Measurements from ENCODE around the gene MRPL18. TPM values are rescaled to one million over a fixed set of nuclear protein-coding genes. Genes with fewer than 3 reads are reported as not detected.
"Not testable (repeated sequence)": the region's sequence is repeated elsewhere in the genome, so short reads cannot be mapped to it uniquely, and the experiment has no call there.

The MRPL18 gene
- 47.8 and 53.9 TPM in 2 replicates for total RNA-seq

DNA sequence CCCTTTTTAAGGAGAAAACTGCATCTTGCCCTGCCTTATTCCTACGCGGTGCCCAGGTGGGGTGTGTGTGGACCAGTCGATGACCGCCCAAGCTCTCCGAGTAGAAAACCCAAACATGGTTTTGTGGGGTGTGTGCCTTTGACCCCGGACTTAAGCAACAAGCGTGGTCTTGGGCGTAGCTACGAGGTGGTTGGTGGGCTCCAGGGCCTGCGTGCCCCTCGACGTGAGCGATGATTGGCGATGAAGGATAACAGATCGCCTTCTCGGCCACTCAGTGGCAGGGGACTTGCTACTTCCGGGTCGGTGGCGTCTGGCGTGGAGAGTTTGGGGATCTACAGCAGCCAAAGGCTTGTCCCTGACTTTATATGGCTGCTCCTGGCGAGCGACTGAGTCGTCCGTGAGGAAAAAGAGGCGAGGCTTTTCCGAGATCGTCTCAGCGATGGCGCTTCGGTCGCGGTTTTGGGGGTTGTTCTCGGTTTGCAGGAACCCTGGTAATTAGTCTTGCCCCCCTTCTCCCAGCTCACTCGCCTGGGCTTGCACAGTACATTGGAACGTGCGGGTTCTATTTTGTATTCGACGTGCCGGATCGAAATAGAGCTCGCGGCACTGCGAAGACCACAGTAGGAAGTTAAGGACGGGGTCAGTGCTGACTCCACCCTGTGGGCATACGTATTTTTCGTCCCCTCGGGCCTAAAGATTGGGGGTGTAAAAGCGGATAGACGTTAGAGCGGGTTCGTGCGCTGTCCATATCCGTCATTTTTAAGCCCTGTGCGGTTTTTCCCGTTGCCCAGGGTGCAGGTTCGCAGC, at the start of gene MRPL18:
MRPL18 (plus strand) TSS at position 319 of the 807 bp plus-strand sequence; CDS start at position 440, 121 bp downstream.
- Histone ChIP-seq H3K9me3 (ENCODE audit: low read depth, low read length) (no peaks in the 10 kb centered on the region), H3K27me3 (ENCODE audit: insufficient read depth, low read length) (no peaks in the 10 kb centered on the region), H3K36me3 (ENCODE audit: insufficient read depth, low read length) (peaks cover 40% of the 10 kb centered on the region), H2AFZ (ENCODE audit: low read length) (peak within 1 kb of the TSS; percentile 89), H3K4me2 (ENCODE audit: insufficient read depth, low read length) (peak within 1 kb of the TSS; percentile 99), H3K4me1 (ENCODE audit: insufficient read depth, low read length) (peaks cover 26% of the 10 kb centered on the region), H3K27ac (ENCODE audit: low read depth, low read length) (peak within 1 kb of the TSS; percentile 82), H3K79me2 (ENCODE audit: insufficient read depth, low read length) (peaks cover 74% of the 10 kb centered on the region), H3K4me3 (ENCODE audit: insufficient read depth, low read length) (peak within 1 kb of the TSS; percentile 82), H4K20me1 (ENCODE audit: insufficient read depth, low read length) (peaks cover 18% of the 10 kb centered on the region)
- TF ChIP-seq, protein P1, sequence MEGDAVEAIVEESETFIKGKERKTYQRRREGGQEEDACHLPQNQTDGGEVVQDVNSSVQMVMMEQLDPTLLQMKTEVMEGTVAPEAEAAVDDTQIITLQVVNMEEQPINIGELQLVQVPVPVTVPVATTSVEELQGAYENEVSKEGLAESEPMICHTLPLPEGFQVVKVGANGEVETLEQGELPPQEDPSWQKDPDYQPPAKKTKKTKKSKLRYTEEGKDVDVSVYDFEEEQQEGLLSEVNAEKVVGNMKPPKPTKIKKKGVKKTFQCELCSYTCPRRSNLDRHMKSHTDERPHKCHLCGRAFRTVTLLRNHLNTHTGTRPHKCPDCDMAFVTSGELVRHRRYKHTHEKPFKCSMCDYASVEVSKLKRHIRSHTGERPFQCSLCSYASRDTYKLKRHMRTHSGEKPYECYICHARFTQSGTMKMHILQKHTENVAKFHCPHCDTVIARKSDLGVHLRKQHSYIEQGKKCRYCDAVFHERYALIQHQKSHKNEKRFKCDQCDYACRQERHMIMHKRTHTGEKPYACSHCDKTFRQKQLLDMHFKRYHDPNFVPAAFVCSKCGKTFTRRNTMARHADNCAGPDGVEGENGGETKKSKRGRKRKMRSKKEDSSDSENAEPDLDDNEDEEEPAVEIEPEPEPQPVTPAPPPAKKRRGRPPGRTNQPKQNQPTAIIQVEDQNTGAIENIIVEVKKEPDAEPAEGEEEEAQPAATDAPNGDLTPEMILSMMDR (IDR thresholded peaks at IDR 0.05; ENCODE audit: extremely low read depth, low read depth, low read length), result no peak
- peak; percentile 98 for DNase-seq (ENCODE audit: insufficient read length, low spot score, missing footprints)

DNA sequence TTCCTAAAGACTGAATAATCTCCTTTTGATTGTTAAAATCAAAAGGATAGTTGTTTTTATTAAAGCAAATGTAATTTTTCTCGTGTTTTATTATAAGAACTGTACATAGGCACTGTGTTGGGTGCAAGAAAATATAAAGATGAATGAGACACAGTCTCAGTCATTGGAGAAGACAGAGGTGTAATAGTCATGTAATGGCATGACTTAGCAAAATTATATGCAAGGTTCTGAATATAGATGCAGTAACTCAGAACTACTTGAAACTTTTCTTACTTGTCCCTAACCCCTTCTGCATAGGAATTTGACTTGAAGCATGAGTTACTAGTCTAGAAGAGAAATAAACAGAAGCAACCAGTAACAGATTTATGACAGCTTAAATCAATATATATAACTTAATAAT, 48.1 kb upstream of the MRPL18 start:
- peaks cover 90% of the 10 kb centered on the region for H3K79me2 ChIP-seq (ENCODE audit: insufficient read depth, low read length)
- no peak overlapping the region for H3K4me3 ChIP-seq (ENCODE audit: insufficient read depth, low read length)
- no peak for DNase-seq (ENCODE audit: insufficient read length, low spot score, missing footprints)
- no peaks in the 10 kb centered on the region for H3K4me1 ChIP-seq (ENCODE audit: insufficient read depth, low read length)
- peaks cover 16% of the 10 kb centered on the region for H4K20me1 ChIP-seq (ENCODE audit: insufficient read depth, low read length)
- H3K27me3 ChIP-seq (ENCODE audit: insufficient read depth, low read length), result no peaks in the 10 kb centered on the region
- no peak overlapping the region for H3K27ac ChIP-seq (ENCODE audit: low read depth, low read length)
- TF ChIP-seq, protein P1 (IDR thresholded peaks at IDR 0.05; ENCODE audit: extremely low read depth, low read depth, low read length), result no peak
- no peak overlapping the region for H3K4me2 ChIP-seq (ENCODE audit: insufficient read depth, low read length)
- no peaks in the 10 kb centered on the region for H3K9me3 ChIP-seq (ENCODE audit: low read depth, low read length)
- peaks cover 74% of the 10 kb centered on the region for H3K36me3 ChIP-seq (ENCODE audit: insufficient read depth, low read length)
- no peak overlapping the region for H2AFZ ChIP-seq (ENCODE audit: low read length)

DNA sequence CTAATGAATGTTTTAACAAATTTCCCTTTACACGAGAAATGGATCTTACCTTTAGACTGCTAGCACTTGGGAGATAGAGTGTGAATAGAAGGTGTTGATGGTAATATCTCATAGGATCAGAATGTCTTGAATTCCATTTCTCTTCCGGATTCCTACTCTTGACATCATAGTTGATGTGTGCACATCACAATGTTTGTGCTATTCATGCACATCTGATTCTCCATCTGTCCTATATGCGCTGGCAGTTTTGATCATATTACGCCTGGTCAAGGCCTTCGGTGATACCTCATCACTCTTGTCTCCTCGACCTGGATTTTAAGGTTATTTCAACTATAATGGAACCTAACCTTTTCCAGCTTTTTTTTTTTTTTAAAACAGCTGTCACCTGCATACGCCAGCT, 45.2 kb upstream of the MRPL18 start:
- DNase-seq (ENCODE audit: insufficient read length, low spot score, missing footprints), result no peak
- Histone ChIP-seq H4K20me1 (ENCODE audit: insufficient read depth, low read length) (peaks cover 15% of the 10 kb centered on the region), H3K27ac (ENCODE audit: low read depth, low read length) (no peak overlapping the region), H3K79me2 (ENCODE audit: insufficient read depth, low read length) (peaks cover 69% of the 10 kb centered on the region), H2AFZ (ENCODE audit: low read length) (no peak overlapping the region), H3K27me3 (ENCODE audit: insufficient read depth, low read length) (no peaks in the 10 kb centered on the region), H3K4me1 (ENCODE audit: insufficient read depth, low read length) (no peaks in the 10 kb centered on the region), H3K4me3 (ENCODE audit: insufficient read depth, low read length) (no peak overlapping the region), H3K4me2 (ENCODE audit: insufficient read depth, low read length) (no peak overlapping the region), H3K36me3 (ENCODE audit: insufficient read depth, low read length) (peaks cover 96% of the 10 kb centered on the region), H3K9me3 (ENCODE audit: low read depth, low read length) (no peaks in the 10 kb centered on the region)
- TF ChIP-seq, protein P1 (IDR thresholded peaks at IDR 0.05; ENCODE audit: extremely low read depth, low read depth, low read length), result no peak

DNA sequence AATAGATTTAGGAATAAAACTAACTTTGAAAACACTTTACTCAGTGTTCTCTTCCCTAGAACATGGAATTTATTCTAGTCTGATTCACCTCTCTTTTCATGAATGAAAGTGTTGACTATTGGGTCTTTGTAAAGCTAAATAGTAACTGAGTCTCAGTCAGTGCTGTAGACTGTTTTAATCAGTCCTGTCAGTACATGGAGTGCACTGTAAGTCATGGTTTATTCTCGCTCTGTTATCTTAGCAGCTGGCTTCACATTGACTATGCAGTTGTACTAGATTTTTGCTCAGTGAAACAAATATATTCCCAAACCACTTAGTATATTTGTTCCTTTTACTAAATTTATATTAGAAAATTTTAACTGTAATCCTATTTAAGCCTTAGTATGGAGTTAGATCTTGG, 43.5 kb upstream of the MRPL18 start:
- H3K79me2 ChIP-seq (ENCODE audit: insufficient read depth, low read length), result peaks cover 60% of the 10 kb centered on the region
- H3K36me3 ChIP-seq (ENCODE audit: insufficient read depth, low read length), result peaks cover 99% of the 10 kb centered on the region
- peaks cover 15% of the 10 kb centered on the region for H4K20me1 ChIP-seq (ENCODE audit: insufficient read depth, low read length)
- no peak overlapping the region for H3K4me2 ChIP-seq (ENCODE audit: insufficient read depth, low read length)
- no peak overlapping the region for H3K4me3 ChIP-seq (ENCODE audit: insufficient read depth, low read length)
- TF ChIP-seq, protein P1 (IDR thresholded peaks at IDR 0.05; ENCODE audit: extremely low read depth, low read depth, low read length), result no peak
- no peak for DNase-seq (ENCODE audit: insufficient read length, low spot score, missing footprints)
- H2AFZ ChIP-seq (ENCODE audit: low read length), result no peak overlapping the region
- H3K4me1 ChIP-seq (ENCODE audit: insufficient read depth, low read length), result no peaks in the 10 kb centered on the region
- no peak overlapping the region for H3K27ac ChIP-seq (ENCODE audit: low read depth, low read length)
- no peaks in the 10 kb centered on the region for H3K27me3 ChIP-seq (ENCODE audit: insufficient read depth, low read length)
- H3K9me3 ChIP-seq (ENCODE audit: low read depth, low read length), result no peaks in the 10 kb centered on the region

DNA sequence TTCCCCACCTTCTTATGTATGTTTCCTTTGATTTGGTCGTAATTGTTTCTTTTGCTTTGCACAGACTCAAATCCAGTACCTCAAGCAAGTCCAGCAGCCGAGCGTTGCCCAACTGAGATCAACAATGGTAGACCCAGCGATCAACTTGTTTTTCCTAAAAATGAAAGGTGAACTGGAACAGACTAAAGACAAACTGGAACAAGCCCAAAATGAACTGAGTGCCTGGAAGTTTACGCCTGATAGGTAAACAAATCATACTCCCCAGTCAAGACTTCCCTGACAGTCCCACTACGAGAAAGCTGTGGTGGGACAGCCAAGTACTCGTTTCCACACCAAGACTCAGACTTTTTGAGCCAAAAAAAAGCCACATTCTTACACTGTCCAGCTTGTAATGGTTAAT, 42.1 kb upstream of the MRPL18 start:
- Histone ChIP-seq H4K20me1 (ENCODE audit: insufficient read depth, low read length) (peaks cover 15% of the 10 kb centered on the region), H3K36me3 (ENCODE audit: insufficient read depth, low read length) (peaks cover 99% of the 10 kb centered on the region), H3K79me2 (ENCODE audit: insufficient read depth, low read length) (peaks cover 51% of the 10 kb centered on the region)
- not testable (repeated sequence) for DNase-seq (ENCODE audit: insufficient read length, low spot score, missing footprints); H3K4me1 ChIP-seq (ENCODE audit: insufficient read depth, low read length); H3K27ac ChIP-seq (ENCODE audit: low read depth, low read length); H3K9me3 ChIP-seq (ENCODE audit: low read depth, low read length); H3K4me3 ChIP-seq (ENCODE audit: insufficient read depth, low read length); H2AFZ ChIP-seq (ENCODE audit: low read length); H3K27me3 ChIP-seq (ENCODE audit: insufficient read depth, low read length); H3K4me2 ChIP-seq (ENCODE audit: insufficient read depth, low read length)
